Frontal cortex (tissue), 4 donors: Measurements from ENCODE around the gene KCNN3. TPM values are rescaled to one million over a fixed set of nuclear protein-coding genes. Genes with fewer than 3 reads are reported as not detected.

Experiments
- DNase-seq, 2 donors: peaks; one replicate each; pipeline ENCODE4 v3.0.0; 2012; ENCODE audit warnings: low spot score in 2 of 2
- FAIRE-seq: peaks from 2 replicates; lab custom pipeline; 2012; peaks lifted over from hg19 to GRCh38; lab: Jason Lieb, UNC
- total RNA-seq: library from RNA; depleted of rRNA; stranded (reverse); fragments of >200 nt; gene quantifications from one replicate; pipeline ENCODE4 v1.2.3, GENCODE V29; 2014
- donor health status: control.
- donor health status: control.
- donor health status: control.

KCNN3 gene
- total RNA-seq, 1 donor from 2014 or later = 2.4 TPM

GRCh38 chr1:154743526-154744036 lies 126.5 kb downstream of the KCNN3 start:
- no peak for DNase-seq
- FAIRE-seq = no peak

GRCh38 chr1:154742606-154743005 lies 127.5 kb downstream of the KCNN3 start:
- FAIRE-seq (no peak), DNase-seq (no peak)

GRCh38 chr1:154741741-154742495 lies 128.2 kb downstream of the KCNN3 start:
- DNase-seq = no peak
- no peak for FAIRE-seq

- FAIRE-seq = no peak
- no peak for DNase-seq
Measured at GRCh38 chr1:154741327-154741726, 128.8 kb downstream of the KCNN3 start.

GRCh38 chr1:154739654-154740053 lies 130.4 kb downstream of the KCNN3 start:
- FAIRE-seq = no peak
- no peak for DNase-seq

- DNase-seq (no peak), FAIRE-seq (no peak)
Measured at GRCh38 chr1:154736841-154737240, 133.2 kb downstream of the KCNN3 start.

GRCh38 chr1:154735804-154736168 lies 134.3 kb downstream of the KCNN3 start:
- no peak for FAIRE-seq
- no peak for DNase-seq

GRCh38 chr1:154735061-154735803 lies 134.8 kb downstream of the KCNN3 start:
- DNase-seq (no peak), FAIRE-seq (no peak)

GRCh38 chr1:154733621-154734020 lies 136.5 kb downstream of the KCNN3 start:
- DNase-seq (no peak), FAIRE-seq (no peak)

GRCh38 chr1:154730986-154731489 lies 139.0 kb downstream of the KCNN3 start:
- FAIRE-seq = no peak
- no peak for DNase-seq

- FAIRE-seq (no peak), DNase-seq (no peak)
Measured at GRCh38 chr1:154730259-154730658, 139.8 kb downstream of the KCNN3 start.

- FAIRE-seq = no peak
Measured at GRCh38 chr1:154729577-154729976, 140.5 kb downstream of the KCNN3 start.

GRCh38 chr1:154729031-154729442 lies 141.0 kb downstream of the KCNN3 start:
- DNase-seq (no peak), FAIRE-seq (no peak)

More at GRCh38 chr1:154729577-154729976, 140.5 kb downstream of the KCNN3 start:
- no peak for DNase-seq

GRCh38 chr1:154726896-154727753 lies 143.0 kb downstream of the KCNN3 start:
- FAIRE-seq = no peak
- no peak for DNase-seq

GRCh38 chr1:154726443-154726842 lies 143.6 kb downstream of the KCNN3 start:
- FAIRE-seq = no peak
- no peak for DNase-seq

- FAIRE-seq (no peak), DNase-seq (no peak)
Measured at GRCh38 chr1:154725865-154726264, 144.2 kb downstream of the KCNN3 start.

GRCh38 chr1:154720328-154721297 lies 149.5 kb downstream of the KCNN3 start:
- FAIRE-seq (no peak), DNase-seq (no peak)

GRCh38 chr1:154719586-154720327 lies 150.3 kb downstream of the KCNN3 start:
- FAIRE-seq (no peak), DNase-seq (no peak)
